ENCODE measurements around the gene RBM14.

The RBM14 gene

DNA sequence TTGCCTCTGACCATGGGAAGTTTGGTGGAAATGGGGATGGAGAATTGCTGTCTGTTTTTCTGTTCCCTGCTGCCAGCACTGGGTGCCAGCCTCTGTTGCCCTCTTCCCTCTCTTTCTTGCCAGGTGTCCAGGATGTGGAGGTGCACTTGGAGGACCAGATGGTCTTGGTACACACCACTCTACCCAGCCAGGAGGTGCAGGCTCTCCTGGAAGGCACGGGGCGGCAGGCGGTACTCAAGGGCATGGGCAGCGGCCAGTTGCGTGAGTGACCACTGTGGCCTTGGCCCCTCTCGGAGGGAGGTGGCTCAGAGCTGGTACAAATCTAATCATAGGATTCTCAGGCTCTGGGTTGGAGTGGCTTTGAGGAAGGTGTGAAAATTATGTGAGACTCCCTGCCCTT is 17.4 kb upstream of the RBM14 start:
- TF ChIP-seq, protein P1, sequence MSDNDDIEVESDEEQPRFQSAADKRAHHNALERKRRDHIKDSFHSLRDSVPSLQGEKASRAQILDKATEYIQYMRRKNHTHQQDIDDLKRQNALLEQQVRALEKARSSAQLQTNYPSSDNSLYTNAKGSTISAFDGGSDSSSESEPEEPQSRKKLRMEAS (IDR thresholded peaks at IDR 0.05): no peak
- no peak for TF ChIP-seq CEBPB (IDR thresholded peaks at IDR 0.05)

DNA sequence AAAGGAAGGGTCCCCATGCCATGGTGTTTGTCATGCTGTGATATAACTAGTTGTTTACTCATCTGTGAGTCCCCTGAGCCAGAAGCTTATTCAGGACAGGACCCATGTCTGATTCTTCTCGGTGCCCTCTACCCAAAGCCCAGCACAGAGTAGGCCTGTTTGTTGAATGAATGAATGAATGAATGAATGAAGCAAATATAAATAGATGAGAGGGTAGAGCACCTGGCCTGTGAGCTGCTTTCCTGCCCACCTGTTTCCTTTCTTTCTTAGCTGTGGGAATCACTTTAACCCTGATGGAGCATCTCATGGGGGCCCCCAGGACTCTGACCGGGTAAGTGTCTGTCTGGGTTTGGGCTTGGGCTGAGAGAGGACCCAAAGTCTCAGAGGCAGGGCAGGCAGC is 16.2 kb upstream of the RBM14 start:
- TF ChIP-seq EP300 (IDR thresholded peaks at IDR 0.05; ENCODE audit: borderline replicate concordance): no peak
- no peak for TF ChIP-seq NFIC (IDR thresholded peaks at IDR 0.05)
- TF ChIP-seq CEBPB (IDR thresholded peaks at IDR 0.05): no peak

DNA sequence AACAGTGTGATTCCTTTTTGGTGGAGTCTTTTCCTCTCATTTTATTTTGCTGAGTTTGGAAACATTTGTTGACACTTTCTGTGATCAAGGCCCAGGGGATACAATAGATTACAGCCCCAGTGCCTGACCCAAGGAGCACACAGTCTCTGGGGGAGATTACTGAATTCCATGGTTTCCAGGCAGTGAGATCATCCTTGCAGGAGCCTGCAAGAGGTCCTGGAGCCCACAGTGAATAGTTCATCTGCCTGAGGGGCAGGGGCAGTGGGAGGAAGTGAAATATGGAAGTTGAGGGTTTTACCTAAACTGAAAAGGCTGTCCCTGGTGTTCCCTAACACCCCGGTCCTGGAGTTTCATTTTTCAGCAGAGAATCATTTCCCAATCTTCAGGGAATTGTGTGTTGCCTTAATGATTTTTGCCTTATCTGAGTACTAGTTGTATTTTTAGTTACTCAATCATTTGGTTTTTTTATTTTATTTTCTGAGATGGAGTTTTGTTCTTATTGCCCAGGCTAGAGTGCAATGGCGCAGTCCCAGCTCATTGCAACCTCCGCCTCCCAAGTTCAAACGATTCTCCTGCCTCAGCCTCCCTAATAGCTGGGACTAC is 15.7 kb upstream of the RBM14 start:
- TF ChIP-seq, protein P1 (IDR thresholded peaks at IDR 0.05): no peak
- no peak for TF ChIP-seq YY1 (IDR thresholded peaks at IDR 0.05; ENCODE audit: low read depth)
- no peak for TF ChIP-seq NFIC (IDR thresholded peaks at IDR 0.05)
- no peak for TF ChIP-seq EP300 (IDR thresholded peaks at IDR 0.05; ENCODE audit: borderline replicate concordance)
- no peak for TF ChIP-seq TEAD4 (IDR thresholded peaks at IDR 0.05)
- TF ChIP-seq CREB1 (IDR thresholded peaks at IDR 0.05; ENCODE audit: low read depth): no peak
- no peak for TF ChIP-seq ZBTB7A (IDR thresholded peaks at IDR 0.05; ENCODE audit: low read depth)
- no peak for TF ChIP-seq FOXM1 (IDR thresholded peaks at IDR 0.05; ENCODE audit: borderline replicate concordance, low read depth)
- no peak for TF ChIP-seq TCF12 (IDR thresholded peaks at IDR 0.05; ENCODE audit: low read depth)
- TF ChIP-seq, protein P2, sequence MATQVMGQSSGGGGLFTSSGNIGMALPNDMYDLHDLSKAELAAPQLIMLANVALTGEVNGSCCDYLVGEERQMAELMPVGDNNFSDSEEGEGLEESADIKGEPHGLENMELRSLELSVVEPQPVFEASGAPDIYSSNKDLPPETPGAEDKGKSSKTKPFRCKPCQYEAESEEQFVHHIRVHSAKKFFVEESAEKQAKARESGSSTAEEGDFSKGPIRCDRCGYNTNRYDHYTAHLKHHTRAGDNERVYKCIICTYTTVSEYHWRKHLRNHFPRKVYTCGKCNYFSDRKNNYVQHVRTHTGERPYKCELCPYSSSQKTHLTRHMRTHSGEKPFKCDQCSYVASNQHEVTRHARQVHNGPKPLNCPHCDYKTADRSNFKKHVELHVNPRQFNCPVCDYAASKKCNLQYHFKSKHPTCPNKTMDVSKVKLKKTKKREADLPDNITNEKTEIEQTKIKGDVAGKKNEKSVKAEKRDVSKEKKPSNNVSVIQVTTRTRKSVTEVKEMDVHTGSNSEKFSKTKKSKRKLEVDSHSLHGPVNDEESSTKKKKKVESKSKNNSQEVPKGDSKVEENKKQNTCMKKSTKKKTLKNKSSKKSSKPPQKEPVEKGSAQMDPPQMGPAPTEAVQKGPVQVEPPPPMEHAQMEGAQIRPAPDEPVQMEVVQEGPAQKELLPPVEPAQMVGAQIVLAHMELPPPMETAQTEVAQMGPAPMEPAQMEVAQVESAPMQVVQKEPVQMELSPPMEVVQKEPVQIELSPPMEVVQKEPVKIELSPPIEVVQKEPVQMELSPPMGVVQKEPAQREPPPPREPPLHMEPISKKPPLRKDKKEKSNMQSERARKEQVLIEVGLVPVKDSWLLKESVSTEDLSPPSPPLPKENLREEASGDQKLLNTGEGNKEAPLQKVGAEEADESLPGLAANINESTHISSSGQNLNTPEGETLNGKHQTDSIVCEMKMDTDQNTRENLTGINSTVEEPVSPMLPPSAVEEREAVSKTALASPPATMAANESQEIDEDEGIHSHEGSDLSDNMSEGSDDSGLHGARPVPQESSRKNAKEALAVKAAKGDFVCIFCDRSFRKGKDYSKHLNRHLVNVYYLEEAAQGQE (IDR thresholded peaks at IDR 0.05; ENCODE audit: low read depth): no peak

DNA sequence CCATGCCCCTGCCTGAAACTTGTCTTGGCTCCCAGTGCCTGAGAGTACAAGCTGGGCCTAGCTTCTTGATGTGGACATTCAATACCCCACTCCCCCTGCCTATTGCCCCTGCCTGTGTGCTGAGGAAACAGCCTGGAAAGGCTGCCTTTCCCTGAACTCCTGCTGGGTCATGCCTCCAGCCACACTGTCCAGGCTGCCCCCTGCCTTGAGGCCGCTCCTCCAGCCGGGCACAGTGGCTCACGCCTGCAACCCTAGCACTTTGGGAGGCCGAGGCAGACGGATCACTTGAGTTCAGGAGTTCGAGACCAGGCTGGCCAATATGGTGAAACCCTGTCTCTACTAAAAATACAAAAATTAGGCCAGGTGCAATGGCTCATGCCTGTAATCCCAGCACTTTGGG is 13.4 kb upstream of the RBM14 start:
- TF ChIP-seq, protein P3, sequence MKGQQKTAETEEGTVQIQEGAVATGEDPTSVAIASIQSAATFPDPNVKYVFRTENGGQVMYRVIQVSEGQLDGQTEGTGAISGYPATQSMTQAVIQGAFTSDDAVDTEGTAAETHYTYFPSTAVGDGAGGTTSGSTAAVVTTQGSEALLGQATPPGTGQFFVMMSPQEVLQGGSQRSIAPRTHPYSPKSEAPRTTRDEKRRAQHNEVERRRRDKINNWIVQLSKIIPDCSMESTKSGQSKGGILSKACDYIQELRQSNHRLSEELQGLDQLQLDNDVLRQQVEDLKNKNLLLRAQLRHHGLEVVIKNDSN (IDR thresholded peaks at IDR 0.05): no peak
- TF ChIP-seq EGR1 (IDR thresholded peaks at IDR 0.05) (no peak), YY1 (IDR thresholded peaks at IDR 0.05; ENCODE audit: low read depth) (no peak), FOXM1 (IDR thresholded peaks at IDR 0.05; ENCODE audit: borderline replicate concordance, low read depth) (no peak), CREB1 (IDR thresholded peaks at IDR 0.05; ENCODE audit: low read depth) (no peak), EP300 (IDR thresholded peaks at IDR 0.05; ENCODE audit: borderline replicate concordance) (no peak), NFIC (IDR thresholded peaks at IDR 0.05) (no peak), CEBPB (IDR thresholded peaks at IDR 0.05) (no peak), RAD21 (IDR thresholded peaks at IDR 0.05; ENCODE audit: low read depth) (no peak), ZBTB7A (IDR thresholded peaks at IDR 0.05; ENCODE audit: low read depth) (no peak)
- TF ChIP-seq, protein P2 (IDR thresholded peaks at IDR 0.05; ENCODE audit: low read depth): no peak
- TF ChIP-seq, protein P1 (IDR thresholded peaks at IDR 0.05): no peak

DNA sequence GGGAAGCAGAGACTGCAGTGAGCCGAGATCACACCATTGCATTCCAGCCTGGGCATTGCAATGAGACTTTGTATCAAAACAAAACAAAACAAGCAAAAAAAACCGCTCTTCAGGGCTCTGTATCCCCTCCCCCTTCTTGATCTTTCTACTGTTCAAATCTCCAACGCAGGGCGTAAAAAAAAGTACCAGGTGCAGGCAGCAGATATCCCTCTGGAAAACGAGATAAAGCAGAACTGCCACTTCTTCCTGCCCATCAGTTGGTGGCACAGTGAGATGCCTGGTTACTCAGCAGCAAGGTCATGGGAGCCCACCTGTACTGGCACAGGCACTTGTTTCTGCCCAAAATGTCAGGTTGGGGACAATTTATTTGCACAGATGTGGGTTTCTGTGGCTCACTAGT is 12.3 kb upstream of the RBM14 start:
- TF ChIP-seq FOXM1 (IDR thresholded peaks at IDR 0.05; ENCODE audit: borderline replicate concordance, low read depth) (no peak), NFIC (IDR thresholded peaks at IDR 0.05) (no peak), CEBPB (IDR thresholded peaks at IDR 0.05) (no peak), EGR1 (IDR thresholded peaks at IDR 0.05) (no peak), CREB1 (IDR thresholded peaks at IDR 0.05; ENCODE audit: low read depth) (no peak), TCF12 (IDR thresholded peaks at IDR 0.05; ENCODE audit: low read depth) (no peak), TAF1 (IDR thresholded peaks at IDR 0.05; ENCODE audit: low read depth) (no peak), RAD21 (IDR thresholded peaks at IDR 0.05; ENCODE audit: low read depth) (no peak), YY1 (IDR thresholded peaks at IDR 0.05; ENCODE audit: low read depth) (no peak)
- TF ChIP-seq, protein P2 (IDR thresholded peaks at IDR 0.05; ENCODE audit: low read depth): no peak
- TF ChIP-seq, protein P1 (IDR thresholded peaks at IDR 0.05): no peak

Measured in Ishikawa (cell line).